ENCODE results near the gene SLC1A5.

- TF ChIP-seq POLR2A (IDR thresholded peaks at IDR 0.05) = no peak
- no peak for TF ChIP-seq POLR2AphosphoS5 (IDR thresholded peaks at IDR 0.05)
- no peak for TF ChIP-seq CTCF (IDR thresholded peaks at IDR 0.05)
Observed at GRCh38 chr19:46798713-46799112, 10.3 kb upstream of the SLC1A5 start.

All from prostate gland (tissue), 2 donors.